ENCODE results near the gene NFATC4. TPM values are rescaled to one million over a fixed set of nuclear protein-coding genes. Genes with fewer than 3 reads are reported as not detected.

The NFATC4 gene
- polyA plus RNA-seq, 3 donors, result not detected

DNA sequence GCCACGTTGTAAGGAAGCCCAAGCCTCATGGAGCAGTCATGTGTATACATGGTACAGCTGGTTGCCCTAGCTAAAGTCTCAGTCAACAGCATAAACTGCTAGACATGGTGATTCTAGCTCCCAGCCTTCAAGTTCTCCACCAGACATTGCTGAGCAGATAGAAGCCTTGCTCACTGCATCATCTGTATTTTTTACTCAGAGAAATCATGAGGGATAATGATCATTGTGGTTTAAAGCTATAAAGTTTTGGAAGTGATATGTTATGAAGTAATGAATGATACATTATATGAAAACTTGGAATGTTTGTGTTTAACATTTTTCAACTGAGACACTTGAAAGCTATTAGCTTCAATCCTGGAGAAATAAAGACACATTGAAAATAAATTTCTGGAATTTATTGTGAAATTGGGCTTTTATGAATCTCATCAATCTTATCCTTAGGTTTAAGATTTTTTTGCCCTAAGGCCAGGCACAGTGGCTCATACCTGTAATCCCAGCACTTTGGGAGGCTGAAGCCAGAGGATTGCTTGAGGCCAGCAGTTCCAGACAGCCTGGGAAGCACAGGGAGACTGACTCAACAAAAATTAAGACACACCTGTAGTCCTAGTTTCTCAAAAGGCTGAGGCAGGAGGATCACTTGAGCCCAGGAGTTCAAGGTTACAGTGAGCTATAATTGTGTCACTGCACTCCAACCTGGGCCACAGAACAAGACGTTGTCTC, 5.6 kb upstream of the NFATC4 start:
- peaks cover 0 to 14% (median 6%) of the 10 kb centered on the region in 7 donors for H3K9me3 Mint-ChIP-seq

DNA sequence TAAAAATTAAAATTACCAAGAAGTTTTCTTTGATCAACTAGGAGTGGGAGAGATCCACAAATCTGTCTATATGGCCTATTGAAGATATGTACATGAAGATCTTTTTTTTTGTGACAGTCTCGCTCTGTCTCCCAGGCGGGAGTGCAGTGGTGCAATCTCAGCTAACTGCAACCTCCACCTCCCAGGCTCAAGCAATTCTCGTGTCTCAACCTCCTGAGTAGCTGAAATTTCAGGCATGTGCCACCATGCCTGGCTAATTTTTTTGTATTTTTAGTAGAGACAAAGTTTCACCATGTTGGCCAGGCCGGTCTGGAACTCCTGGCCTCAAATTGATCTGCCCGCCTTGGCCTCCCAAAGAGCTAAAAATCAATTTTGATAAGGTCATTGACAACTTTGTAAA, 4.6 kb upstream of the NFATC4 start:
- no peaks in the 10 kb centered on the region for H4K20me1 ChIP-seq (ENCODE audit: insufficient read depth, low read length)
- Mint-ChIP-seq H3K27me3 (ENCODE audit: low read depth in 3 of 3) (peaks cover 34 to 41% (median 38%) of the 10 kb centered on the region in 3 donors), H3K36me3 (peaks cover 3 to 21% of the 10 kb centered on the region in 2 donors), H3K27ac (no peak overlapping the region), H3K4me1 (peaks cover 36% of the 10 kb centered on the region), H3K4me3 (peak overlapping the region in 1 of 2 donors; percentile 35), H3K9me3 (peaks cover 0 to 21% (median 10%) of the 10 kb centered on the region in 7 donors)
- 100% methylated on average over 2 of the region's 5 CpGs for WGBS (ENCODE audit: insufficient coverage)
- intact Hi-C loops (cut with micrococcal nuclease), result no loop called here
- TF ChIP-seq, protein P1, sequence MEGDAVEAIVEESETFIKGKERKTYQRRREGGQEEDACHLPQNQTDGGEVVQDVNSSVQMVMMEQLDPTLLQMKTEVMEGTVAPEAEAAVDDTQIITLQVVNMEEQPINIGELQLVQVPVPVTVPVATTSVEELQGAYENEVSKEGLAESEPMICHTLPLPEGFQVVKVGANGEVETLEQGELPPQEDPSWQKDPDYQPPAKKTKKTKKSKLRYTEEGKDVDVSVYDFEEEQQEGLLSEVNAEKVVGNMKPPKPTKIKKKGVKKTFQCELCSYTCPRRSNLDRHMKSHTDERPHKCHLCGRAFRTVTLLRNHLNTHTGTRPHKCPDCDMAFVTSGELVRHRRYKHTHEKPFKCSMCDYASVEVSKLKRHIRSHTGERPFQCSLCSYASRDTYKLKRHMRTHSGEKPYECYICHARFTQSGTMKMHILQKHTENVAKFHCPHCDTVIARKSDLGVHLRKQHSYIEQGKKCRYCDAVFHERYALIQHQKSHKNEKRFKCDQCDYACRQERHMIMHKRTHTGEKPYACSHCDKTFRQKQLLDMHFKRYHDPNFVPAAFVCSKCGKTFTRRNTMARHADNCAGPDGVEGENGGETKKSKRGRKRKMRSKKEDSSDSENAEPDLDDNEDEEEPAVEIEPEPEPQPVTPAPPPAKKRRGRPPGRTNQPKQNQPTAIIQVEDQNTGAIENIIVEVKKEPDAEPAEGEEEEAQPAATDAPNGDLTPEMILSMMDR (IDR thresholded peaks at IDR 0.05), result no peak
- no peaks in the 10 kb centered on the region for H3K79me2 ChIP-seq (ENCODE audit: insufficient read depth, low read length)
- H3K36me3 ChIP-seq (replicated peaks in 1 of 2; ENCODE audit: control insufficient read depth in 1 of 2, insufficient read depth in 2 of 2, low read length in 2 of 2), result no peaks in the 10 kb centered on the region
- H3K4me2 ChIP-seq (replicated peaks; ENCODE audit: extremely low read depth, low read length, poor library complexity, severe bottlenecking), result no peak overlapping the region
- peaks cover 33 to 37% of the 10 kb centered on the region in 2 donors for H3K27me3 ChIP-seq (ENCODE audit: control insufficient read depth in 2 of 2, insufficient read depth in 2 of 2, low read length in 2 of 2)
- H3K9ac ChIP-seq (ENCODE audit: insufficient read depth, low read length, poor library complexity, severe bottlenecking), result no peak overlapping the region
- peaks cover 0 to 18% of the 10 kb centered on the region in 2 donors for H3K9me3 ChIP-seq (replicated peaks in 1 of 2; ENCODE audit: control insufficient read depth in 1 of 2, insufficient read depth in 1 of 2, low read length in 2 of 2)
- H3K27ac ChIP-seq (ENCODE audit: low read depth in 1 of 2, low read length in 2 of 2), result no peak overlapping the region
- H3K4me3 ChIP-seq (replicated peaks in 1 of 3; ENCODE audit: low read depth in 2 of 3, low read length in 3 of 3), result no peak overlapping the region
- peaks cover 26 to 29% of the 10 kb centered on the region in 2 donors for H3K4me1 ChIP-seq (ENCODE audit: control insufficient read depth in 1 of 2, insufficient read depth in 2 of 2, low read length in 2 of 2)
- H2AFZ ChIP-seq (ENCODE audit: insufficient read depth, low read depth, low read length, poor library complexity, severe bottlenecking), result no peak overlapping the region
- DNase-seq, result no peak

More for the DNA sequence above, 5.6 kb upstream of the NFATC4 start:
- intact Hi-C loops (cut with micrococcal nuclease), result no loop called here
- Histone ChIP-seq H3K36me3 (replicated peaks in 1 of 2; ENCODE audit: control insufficient read depth in 1 of 2, insufficient read depth in 2 of 2, low read length in 2 of 2) (no peaks in the 10 kb centered on the region), H3K27me3 (ENCODE audit: control insufficient read depth in 2 of 2, insufficient read depth in 2 of 2, low read length in 2 of 2) (peaks cover 26 to 27% of the 10 kb centered on the region in 2 donors), H4K20me1 (ENCODE audit: insufficient read depth, low read length) (no peaks in the 10 kb centered on the region), H3K9me3 (replicated peaks in 1 of 2; ENCODE audit: control insufficient read depth in 1 of 2, insufficient read depth in 1 of 2, low read length in 2 of 2) (peaks cover 0 to 10% of the 10 kb centered on the region in 2 donors), H3K4me1 (ENCODE audit: control insufficient read depth in 1 of 2, insufficient read depth in 2 of 2, low read length in 2 of 2) (peaks cover 20% of the 10 kb centered on the region in 2 donors), H3K4me3 (replicated peaks in 1 of 3; ENCODE audit: low read depth in 2 of 3, low read length in 3 of 3) (no peak overlapping the region), H3K79me2 (ENCODE audit: insufficient read depth, low read length) (no peaks in the 10 kb centered on the region), H3K9ac (ENCODE audit: insufficient read depth, low read length, poor library complexity, severe bottlenecking) (no peak overlapping the region), H3K4me2 (replicated peaks; ENCODE audit: extremely low read depth, low read length, poor library complexity, severe bottlenecking) (no peak overlapping the region), H2AFZ (ENCODE audit: insufficient read depth, low read depth, low read length, poor library complexity, severe bottlenecking) (no peak overlapping the region), H3K27ac (ENCODE audit: low read depth in 1 of 2, low read length in 2 of 2) (no peak overlapping the region)
- Mint-ChIP-seq H3K27ac (no peak overlapping the region), H3K27me3 (ENCODE audit: low read depth in 3 of 3) (peaks cover 24 to 31% (median 29%) of the 10 kb centered on the region in 3 donors), H3K4me3 (no peak overlapping the region), H3K4me1 (peaks cover 31% of the 10 kb centered on the region), H3K36me3 (peaks cover 3 to 16% of the 10 kb centered on the region in 2 donors)
- DNase-seq, result no peak
- WGBS (ENCODE audit: insufficient coverage), result 57% methylated on average over 1 of the region's 2 CpGs
- TF ChIP-seq, protein P1 (IDR thresholded peaks at IDR 0.05), result no peak

Measured in CD14-positive monocyte (primary cell).